ENCODE data around the gene TRAF2. TPM values are rescaled to one million over a fixed set of nuclear protein-coding genes. Genes with fewer than 3 reads are reported as not detected.
A peak's percentile ranks its signal among the peaks of the same experiment; 100 is the strongest.

TRAF2 gene, protein sequence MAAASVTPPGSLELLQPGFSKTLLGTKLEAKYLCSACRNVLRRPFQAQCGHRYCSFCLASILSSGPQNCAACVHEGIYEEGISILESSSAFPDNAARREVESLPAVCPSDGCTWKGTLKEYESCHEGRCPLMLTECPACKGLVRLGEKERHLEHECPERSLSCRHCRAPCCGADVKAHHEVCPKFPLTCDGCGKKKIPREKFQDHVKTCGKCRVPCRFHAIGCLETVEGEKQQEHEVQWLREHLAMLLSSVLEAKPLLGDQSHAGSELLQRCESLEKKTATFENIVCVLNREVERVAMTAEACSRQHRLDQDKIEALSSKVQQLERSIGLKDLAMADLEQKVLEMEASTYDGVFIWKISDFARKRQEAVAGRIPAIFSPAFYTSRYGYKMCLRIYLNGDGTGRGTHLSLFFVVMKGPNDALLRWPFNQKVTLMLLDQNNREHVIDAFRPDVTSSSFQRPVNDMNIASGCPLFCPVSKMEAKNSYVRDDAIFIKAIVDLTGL
- 25.5 TPM for polyA plus RNA-seq (2012; ENCODE audit: insufficient read length, low read depth)

DNA sequence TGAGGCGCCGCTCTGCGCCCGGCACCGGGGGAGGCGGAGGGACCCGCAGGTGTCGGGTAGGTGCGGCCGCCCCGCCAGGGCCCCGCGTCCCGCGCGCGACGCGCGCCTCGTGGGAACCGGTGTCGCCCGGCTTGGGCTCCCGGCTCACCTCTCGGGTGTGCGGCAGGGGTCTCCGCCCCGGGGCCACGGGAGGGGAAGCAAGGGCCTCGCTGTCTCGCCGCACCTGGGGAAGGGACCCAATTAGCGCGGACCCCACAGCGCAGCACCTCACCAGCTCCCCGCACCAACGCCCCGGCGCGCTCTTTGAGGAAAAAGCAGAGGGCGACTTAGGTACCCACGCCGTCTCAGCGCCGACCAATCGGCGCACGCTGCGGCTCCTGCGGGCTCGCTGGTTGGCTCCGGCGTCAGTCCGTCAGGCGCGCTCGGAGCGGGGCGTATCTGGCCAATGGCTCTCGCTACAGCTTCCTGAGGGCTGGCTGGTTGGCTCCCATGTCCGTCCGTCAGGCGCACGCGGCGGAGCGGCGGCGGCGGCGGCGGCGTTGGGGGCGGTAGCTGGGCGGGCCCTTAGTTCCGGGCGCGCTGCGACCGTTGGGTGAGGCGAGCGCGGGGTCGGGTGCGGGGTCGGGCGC is at the start of gene TRAF2:
Gene TRAF2 (plus strand): TSS at position 567 of the 629 bp plus-strand sequence. CDS start 12,225 bp downstream, outside the sequence.
- TF ChIP-seq TAF1 (IDR thresholded peaks at IDR 0.05; ENCODE audit: borderline replicate concordance, insufficient read depth, low read length), result 0 out of 2 replicates have a peak, but pooled peaks have one; percentile 24
- TF ChIP-seq SIN3A (IDR thresholded peaks at IDR 0.05; ENCODE audit: borderline replicate concordance, insufficient read depth, low read length), result no peak
- peak; percentile 60 for TF ChIP-seq POLR2AphosphoS5 (IDR thresholded peaks at IDR 0.05; ENCODE audit: low read depth, low read length)

DNA sequence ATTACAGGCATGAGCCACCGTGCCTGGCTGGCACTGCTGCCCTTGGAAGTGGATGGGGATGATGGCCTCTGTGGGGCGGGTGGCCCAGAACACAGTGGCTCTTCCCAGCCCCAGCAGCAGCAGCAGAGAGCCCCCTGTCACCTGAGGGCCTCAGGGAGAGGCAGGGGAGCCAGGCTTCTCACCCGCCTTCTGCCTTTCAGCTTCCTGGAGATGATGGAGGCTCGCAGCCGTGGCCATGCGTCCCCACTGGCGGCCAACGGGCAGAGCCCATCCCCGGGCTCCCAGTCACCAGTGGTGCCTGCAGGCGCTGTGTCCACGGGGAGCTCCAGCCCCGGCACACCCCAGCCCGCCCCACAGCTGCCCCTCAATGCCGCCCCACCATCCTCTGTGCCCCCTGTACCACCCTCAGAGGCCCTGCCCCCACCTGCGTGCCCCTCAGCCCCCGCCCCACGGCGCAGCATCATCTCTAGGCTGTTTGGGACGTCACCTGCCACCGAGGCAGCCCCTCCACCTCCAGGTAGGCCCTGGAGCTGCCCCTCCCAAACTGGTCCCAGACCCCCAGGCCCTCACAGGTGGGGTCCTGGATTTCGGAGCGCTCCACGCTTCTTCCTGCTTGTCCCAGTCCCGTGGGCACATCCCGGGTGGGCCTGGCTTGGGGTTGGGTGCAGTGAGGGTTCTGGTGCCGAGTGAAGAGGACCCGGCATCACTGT is 49.0 kb upstream of the TRAF2 start:
- TF ChIP-seq TAF1 (IDR thresholded peaks at IDR 0.05; ENCODE audit: borderline replicate concordance, insufficient read depth, low read length) (no peak), FOXP2 (optimal IDR thresholded peaks at IDR 0.05; ENCODE audit: borderline replicate concordance, extremely low read depth, extremely low read length, insufficient read depth) (no peak), SIN3A (IDR thresholded peaks at IDR 0.05; ENCODE audit: borderline replicate concordance, insufficient read depth, low read length) (no peak), POLR2AphosphoS5 (IDR thresholded peaks at IDR 0.05; ENCODE audit: low read depth, low read length) (no peak)
- TF ChIP-seq, protein P1, sequence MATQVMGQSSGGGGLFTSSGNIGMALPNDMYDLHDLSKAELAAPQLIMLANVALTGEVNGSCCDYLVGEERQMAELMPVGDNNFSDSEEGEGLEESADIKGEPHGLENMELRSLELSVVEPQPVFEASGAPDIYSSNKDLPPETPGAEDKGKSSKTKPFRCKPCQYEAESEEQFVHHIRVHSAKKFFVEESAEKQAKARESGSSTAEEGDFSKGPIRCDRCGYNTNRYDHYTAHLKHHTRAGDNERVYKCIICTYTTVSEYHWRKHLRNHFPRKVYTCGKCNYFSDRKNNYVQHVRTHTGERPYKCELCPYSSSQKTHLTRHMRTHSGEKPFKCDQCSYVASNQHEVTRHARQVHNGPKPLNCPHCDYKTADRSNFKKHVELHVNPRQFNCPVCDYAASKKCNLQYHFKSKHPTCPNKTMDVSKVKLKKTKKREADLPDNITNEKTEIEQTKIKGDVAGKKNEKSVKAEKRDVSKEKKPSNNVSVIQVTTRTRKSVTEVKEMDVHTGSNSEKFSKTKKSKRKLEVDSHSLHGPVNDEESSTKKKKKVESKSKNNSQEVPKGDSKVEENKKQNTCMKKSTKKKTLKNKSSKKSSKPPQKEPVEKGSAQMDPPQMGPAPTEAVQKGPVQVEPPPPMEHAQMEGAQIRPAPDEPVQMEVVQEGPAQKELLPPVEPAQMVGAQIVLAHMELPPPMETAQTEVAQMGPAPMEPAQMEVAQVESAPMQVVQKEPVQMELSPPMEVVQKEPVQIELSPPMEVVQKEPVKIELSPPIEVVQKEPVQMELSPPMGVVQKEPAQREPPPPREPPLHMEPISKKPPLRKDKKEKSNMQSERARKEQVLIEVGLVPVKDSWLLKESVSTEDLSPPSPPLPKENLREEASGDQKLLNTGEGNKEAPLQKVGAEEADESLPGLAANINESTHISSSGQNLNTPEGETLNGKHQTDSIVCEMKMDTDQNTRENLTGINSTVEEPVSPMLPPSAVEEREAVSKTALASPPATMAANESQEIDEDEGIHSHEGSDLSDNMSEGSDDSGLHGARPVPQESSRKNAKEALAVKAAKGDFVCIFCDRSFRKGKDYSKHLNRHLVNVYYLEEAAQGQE (IDR thresholded peaks at IDR 0.05; ENCODE audit: insufficient read depth in 1 of 2, low read depth in 2 of 2, low read length in 2 of 2), result no peak

GRCh38 chr9:136838314-136839228 is 47.7 kb upstream of the TRAF2 start:
- no peak for TF ChIP-seq SIN3A (IDR thresholded peaks at IDR 0.05; ENCODE audit: borderline replicate concordance, insufficient read depth, low read length)
- TF ChIP-seq FOXP2 (optimal IDR thresholded peaks at IDR 0.05; ENCODE audit: borderline replicate concordance, extremely low read depth, extremely low read length, insufficient read depth), result no peak

DNA sequence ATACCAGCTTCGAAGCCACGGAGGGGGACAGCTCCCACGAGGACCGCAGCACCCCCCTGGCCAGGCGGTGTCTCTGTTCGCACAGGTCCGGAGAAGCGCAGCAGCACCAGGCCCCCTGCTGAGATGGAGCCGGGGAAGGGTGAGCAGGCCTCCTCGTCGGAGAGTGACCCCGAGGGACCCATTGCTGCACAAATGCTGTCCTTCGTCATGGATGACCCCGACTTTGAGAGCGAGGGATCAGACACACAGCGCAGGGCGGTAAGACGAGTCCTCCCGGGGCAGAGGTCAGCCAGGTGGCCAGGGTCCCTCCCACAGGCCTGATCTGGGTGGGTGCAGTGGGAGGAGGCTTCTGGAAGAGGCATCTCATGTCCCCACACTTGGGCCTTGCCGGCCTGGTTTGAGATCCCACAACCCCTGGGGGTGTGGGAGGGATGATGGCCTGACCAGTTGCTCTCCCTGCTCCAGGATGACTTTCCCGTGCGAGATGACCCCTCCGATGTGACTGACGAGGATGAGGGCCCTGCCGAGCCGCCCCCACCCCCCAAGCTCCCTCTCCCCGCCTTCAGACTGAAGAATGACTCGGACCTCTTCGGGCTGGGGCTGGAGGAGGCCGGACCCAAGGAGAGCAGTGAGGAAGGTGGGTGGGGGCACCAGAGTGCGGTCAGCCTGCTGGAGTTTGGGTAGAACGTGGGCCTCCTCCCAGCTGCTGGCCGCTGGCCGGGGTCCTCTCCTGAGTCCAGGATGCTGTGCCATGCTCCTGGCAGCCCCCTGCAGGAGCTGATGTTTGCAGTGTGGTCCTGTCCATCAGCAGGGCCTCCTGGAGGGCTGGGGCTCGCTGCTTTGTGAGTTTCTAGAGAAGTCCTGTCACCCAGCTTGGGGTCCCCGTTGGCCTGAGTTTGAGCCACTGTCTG is 46.8 kb upstream of the TRAF2 start:
- no peak for TF ChIP-seq TAF1 (IDR thresholded peaks at IDR 0.05; ENCODE audit: borderline replicate concordance, insufficient read depth, low read length)
- TF ChIP-seq POLR2AphosphoS5 (IDR thresholded peaks at IDR 0.05; ENCODE audit: low read depth, low read length), result no peak; the same call in 1 of the 2 replicates
- TF ChIP-seq SIN3A (IDR thresholded peaks at IDR 0.05; ENCODE audit: borderline replicate concordance, insufficient read depth, low read length), result no peak
- TF ChIP-seq, protein P1 (IDR thresholded peaks at IDR 0.05; ENCODE audit: insufficient read depth in 1 of 2, low read depth in 2 of 2, low read length in 2 of 2), result no peak
- TF ChIP-seq FOXP2 (optimal IDR thresholded peaks at IDR 0.05; ENCODE audit: borderline replicate concordance, extremely low read depth, extremely low read length, insufficient read depth), result no peak

DNA sequence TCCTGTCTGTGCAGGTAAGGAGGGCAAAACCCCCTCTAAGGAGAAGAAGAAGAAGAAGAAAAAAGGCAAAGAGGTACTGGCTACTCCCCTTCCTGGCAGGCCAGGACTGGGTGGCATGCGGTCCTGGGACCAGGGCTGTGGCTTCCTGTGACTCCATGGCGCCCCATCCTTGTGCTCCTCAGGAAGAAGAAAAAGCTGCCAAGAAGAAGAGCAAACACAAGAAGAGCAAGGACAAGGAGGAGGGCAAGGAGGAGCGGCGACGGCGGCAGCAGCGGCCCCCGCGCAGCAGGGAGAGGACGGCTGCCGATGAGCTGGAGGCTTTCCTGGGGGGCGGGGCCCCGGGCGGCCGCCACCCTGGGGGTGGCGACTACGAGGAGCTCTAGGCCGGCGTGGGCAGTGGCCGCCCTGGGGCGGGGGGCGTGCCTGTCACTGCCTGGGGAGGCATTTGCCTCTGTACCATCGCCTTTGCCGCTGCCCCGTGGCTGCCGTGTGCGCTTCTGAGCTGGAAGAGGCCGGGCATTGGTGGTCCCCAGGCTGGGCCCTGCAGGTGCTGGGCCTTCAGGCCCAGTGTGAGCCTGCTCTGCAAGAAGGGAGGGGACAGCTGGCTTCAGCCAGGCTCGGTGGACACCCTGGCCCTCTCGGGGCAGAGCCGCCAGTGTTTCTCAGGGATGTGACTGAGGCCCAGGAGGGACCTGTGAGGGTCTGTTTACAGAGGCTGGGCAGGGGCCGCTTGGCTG is 46.0 kb upstream of the TRAF2 start:
- TF ChIP-seq, protein P1 (IDR thresholded peaks at IDR 0.05; ENCODE audit: insufficient read depth in 1 of 2, low read depth in 2 of 2, low read length in 2 of 2), result no peak
- TF ChIP-seq TAF1 (IDR thresholded peaks at IDR 0.05; ENCODE audit: borderline replicate concordance, insufficient read depth, low read length) (no peak), SIN3A (IDR thresholded peaks at IDR 0.05; ENCODE audit: borderline replicate concordance, insufficient read depth, low read length) (no peak), POLR2AphosphoS5 (IDR thresholded peaks at IDR 0.05; ENCODE audit: low read depth, low read length) (no peak), FOXP2 (optimal IDR thresholded peaks at IDR 0.05; ENCODE audit: borderline replicate concordance, extremely low read depth, extremely low read length, insufficient read depth) (no peak)
